Lower leg skin (tissue), 4 donors: ENCODE data around the gene PPP1R7. TPM values are rescaled to one million over a fixed set of nuclear protein-coding genes. Genes with fewer than 3 reads are reported as not detected.

Source experiments
- DNase-seq, 2 donors: peaks; one replicate each; pipeline ENCODE4 v3.0.0-alpha.2; 2019; ENCODE audit warnings: low spot score in 2 of 2
- H3K4me3 ChIP-seq: fragments of 200-600 bp; sonication (generic); 2 replicates; pipeline ENCODE4 v1.5.1; 2017; ENCODE audit warnings: mild to moderate bottlenecking, low read depth; ENCODE audit not compliant: poor library complexity, severe bottlenecking
- CTCF ChIP-seq, 3 donors: fragments of 450-650 bp; IDR thresholded peaks; one replicate each; pipeline ENCODE4 v1.5.1; 2016; ENCODE audit warnings: antibody characterized with exemption in 3 of 3, mild to moderate bottlenecking in 3 of 3, moderate library complexity in 2 of 3
- POLR2A ChIP-seq, 2 donors: fragments of 450-650 bp; IDR thresholded peaks; one replicate each; pipeline ENCODE4 v1.6.1; 2016 to 2017; ENCODE audit warnings: antibody characterized with exemption in 2 of 2, mild to moderate bottlenecking in 1 of 2, moderate library complexity in 1 of 2
- WGBS, 2 donors: methylation state at CpG; one replicate each; pipeline ENCODE4 v1.1.5; 2018; 5-methylcytosine and 5-hydroxymethylcytosine counted together
- intact Hi-C: fragments of 100-400 bp; cut with DNase I; formaldehyde crosslinking; loops from one replicate; pipeline ENCODE4 v1.15.0; 2023; ENCODE audit warnings: low total_unique reads
- total RNA-seq, 4 donors: library from RNA; depleted of rRNA; stranded (reverse); fragments of >200 nt; gene quantifications; one replicate each; pipeline ENCODE4 v1.1.0, GENCODE V29; 2016

PPP1R7 gene
- total RNA-seq, 4 donors from 2014 or later, result 36.8 to 68.7 (median 56.4) TPM

DNA sequence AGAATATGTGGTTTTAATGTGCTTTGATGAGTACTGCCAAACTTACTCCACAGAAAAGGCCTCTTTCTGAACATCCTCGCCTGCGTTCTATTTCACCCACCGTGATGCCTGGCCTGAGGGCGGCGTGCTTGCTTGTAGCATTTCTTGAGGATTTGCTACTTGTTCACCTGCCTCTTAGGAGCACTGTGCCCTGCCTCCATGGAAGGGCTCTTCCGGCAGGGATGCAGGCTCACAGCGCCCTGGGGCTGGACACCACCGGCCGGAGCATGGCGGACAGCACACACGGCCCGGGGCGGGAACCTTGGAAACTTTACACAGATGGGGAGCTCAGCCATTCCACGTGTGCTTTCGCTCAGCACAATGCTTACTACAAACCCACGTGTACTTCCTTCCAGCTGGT, 75.3 kb downstream of the PPP1R7 start:
- H3K4me3 ChIP-seq, result no peak overlapping the region
- no peak for DNase-seq
- TF ChIP-seq POLR2A (IDR thresholded peaks at IDR 0.05) (no peak), CTCF (IDR thresholded peaks at IDR 0.05) (no peak)
- intact Hi-C loops, result no loop called here
- 89% methylated on average over 16 of the region's 16 CpGs for WGBS, 2 donors

DNA sequence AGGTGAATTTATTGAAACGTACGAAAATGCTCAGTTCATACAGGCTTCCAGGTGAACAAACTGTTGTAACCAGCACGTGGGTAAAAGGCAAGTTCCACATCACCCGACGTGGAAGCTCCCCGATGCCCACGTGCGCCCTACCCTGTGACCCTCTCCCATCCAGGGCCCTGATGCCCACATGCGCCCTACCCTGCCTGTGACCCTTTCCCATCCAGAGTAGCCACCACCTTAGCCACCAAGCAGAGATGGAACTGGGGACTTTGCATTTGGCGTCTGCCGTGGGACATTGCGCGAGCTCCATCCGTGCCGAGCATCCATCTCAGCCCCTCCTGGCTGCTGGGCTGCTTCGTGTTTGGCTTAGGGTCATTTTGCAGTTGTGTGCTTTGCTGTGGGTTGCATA, 75.7 kb downstream of the PPP1R7 start:
- TF ChIP-seq POLR2A (IDR thresholded peaks at IDR 0.05) (no peak), CTCF (IDR thresholded peaks at IDR 0.05) (no peak)
- intact Hi-C loops, result no loop called here

DNA sequence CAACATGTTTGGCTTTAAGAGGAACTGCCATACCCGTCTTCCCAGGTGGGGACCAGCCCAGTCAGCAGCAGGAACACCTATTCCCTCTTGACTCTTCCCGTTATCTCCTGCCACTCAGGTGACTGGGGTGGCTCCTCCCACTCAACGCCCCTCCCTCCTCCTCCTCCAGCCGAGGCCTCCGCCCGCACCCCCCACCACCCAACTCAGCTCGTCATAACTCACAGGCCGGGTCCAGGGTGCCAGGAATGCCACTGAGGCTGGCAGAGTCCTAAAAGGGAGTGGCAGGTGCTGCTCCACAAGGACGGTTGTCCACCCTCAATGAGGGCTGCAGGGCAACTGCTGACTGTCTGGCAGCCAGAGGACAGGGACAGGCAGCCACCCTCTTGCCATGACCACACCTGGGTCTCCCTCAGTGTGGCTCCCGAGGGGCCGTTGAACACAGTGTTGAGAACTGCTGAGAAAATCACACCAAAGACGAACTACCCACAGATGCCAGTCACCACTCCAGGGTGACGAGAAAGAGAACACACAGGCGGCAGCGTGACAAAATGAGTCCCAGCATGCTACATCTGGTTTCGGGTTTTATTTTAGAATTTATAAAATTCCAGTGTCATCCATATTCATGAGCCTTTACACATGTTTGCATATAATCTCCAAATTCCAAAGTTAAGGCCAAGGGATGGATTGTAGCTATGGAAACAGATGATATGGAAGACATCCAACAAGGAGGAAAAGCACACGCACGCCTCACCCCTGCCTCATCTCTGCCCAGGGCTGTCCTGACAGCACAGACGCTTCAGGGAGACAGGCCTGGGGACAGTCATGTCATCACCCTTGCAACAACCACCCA, 76.7 kb downstream of the PPP1R7 start:
- intact Hi-C loops, result no loop called here
- DNase-seq, result no peak
- 75 to 79% methylated on average over 19 of the region's 19 CpGs for WGBS, 2 donors
- TF ChIP-seq POLR2A (IDR thresholded peaks at IDR 0.05), result no peak
- no peak for TF ChIP-seq CTCF (IDR thresholded peaks at IDR 0.05)
- no peak overlapping the region for H3K4me3 ChIP-seq

More for the DNA sequence above, 75.7 kb downstream of the PPP1R7 start:
- DNase-seq, result no peak
- H3K4me3 ChIP-seq, result no peak overlapping the region
- 93 to 96% methylated on average over 16 of the region's 16 CpGs for WGBS, 2 donors

- intact Hi-C loops, result no loop called here
These were observed 77.3 kb downstream of the PPP1R7 start for GRCh38 chr2:241227594-241227993.

DNA sequence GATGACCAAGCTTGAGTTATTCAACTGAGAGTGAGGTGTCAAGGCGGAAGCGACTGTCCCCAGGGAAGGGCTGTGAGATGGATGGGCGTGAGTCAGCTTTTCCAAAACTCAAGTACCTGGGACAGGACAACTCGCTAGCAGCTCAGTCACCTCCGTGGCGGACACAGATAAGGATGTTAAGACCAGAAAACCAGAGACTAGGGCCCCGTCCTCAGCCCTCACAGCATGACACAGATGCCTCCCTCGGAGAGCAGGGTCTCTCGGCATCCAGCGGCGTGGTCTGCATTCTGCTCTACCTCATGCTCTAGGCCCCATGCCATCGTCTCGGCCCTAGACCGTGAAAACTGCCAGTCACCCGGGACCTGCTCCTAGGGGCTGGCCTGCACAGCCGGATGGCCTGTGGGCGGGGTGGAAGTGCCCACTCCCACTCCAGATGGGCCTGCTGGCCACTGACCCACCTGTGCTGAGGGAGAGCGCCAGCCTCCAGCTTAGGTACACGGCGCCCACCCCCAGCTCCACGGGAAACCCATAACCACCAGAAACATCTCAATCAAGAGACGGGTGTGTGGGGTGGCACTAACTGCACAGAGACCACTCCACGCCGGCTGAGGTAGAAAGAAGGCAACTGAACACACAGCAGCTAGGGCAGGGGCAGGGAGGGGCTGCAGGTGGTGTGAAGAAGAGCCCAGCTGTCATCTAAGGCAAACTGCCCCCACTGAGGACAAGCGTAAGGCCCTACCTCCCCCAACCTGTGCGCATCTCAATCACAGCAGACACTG, 78.0 kb downstream of the PPP1R7 start:
- no peak for TF ChIP-seq POLR2A (IDR thresholded peaks at IDR 0.05)
- no peak for TF ChIP-seq CTCF (IDR thresholded peaks at IDR 0.05)
- H3K4me3 ChIP-seq, result no peak overlapping the region
- WGBS, 2 donors, result 93 to 97% methylated on average over 25 to 26 of the region's 26 CpGs
- intact Hi-C loops, result no loop called here
- no peak for DNase-seq

More at GRCh38 chr2:241227594-241227993, 77.3 kb downstream of the PPP1R7 start:
- no peak for DNase-seq
- 79 to 86% methylated on average over 8 of the region's 8 CpGs for WGBS, 2 donors
- H3K4me3 ChIP-seq, result no peak overlapping the region
- TF ChIP-seq CTCF (IDR thresholded peaks at IDR 0.05) (no peak), POLR2A (IDR thresholded peaks at IDR 0.05) (no peak)
